Neuronal stem cell (in vitro differentiated cells): ENCODE measurements around the gene RPGRIP1L.

Source experiments
- DNase-seq: peaks from one replicate; pipeline ENCODE4 v3.0.0-alpha.2; 2013; ENCODE audit warnings: low spot score
- H2AFZ ChIP-seq: one replicate; pipeline ENCODE4 v1.6.1; 2013; ENCODE audit warnings: mild to moderate bottlenecking, low read length, inconsistent platforms
- H2AK5ac ChIP-seq: 2 replicates; pipeline ENCODE4 v1.6.1; 2013; ENCODE audit warnings: low read depth, mild to moderate bottlenecking, inconsistent platforms, low read length, moderate library complexity, mixed read lengths
- H2BK120ac ChIP-seq: 2 replicates; pipeline ENCODE4 v1.6.1; 2013; ENCODE audit warnings: low read depth, mild to moderate bottlenecking, inconsistent platforms, low read length, moderate library complexity, mixed read lengths
- H2BK12ac ChIP-seq: one replicate; pipeline ENCODE4 v1.6.1; 2013; ENCODE audit warnings: low read length, inconsistent platforms
- H2BK15ac ChIP-seq: 2 replicates; pipeline ENCODE4 v1.6.1; 2013; ENCODE audit warnings: mild to moderate bottlenecking, low read length, inconsistent platforms, mixed read lengths
- H2BK5ac ChIP-seq: one replicate; pipeline ENCODE4 v1.6.1; 2013; ENCODE audit warnings: inconsistent platforms, mild to moderate bottlenecking, low read length, moderate library complexity
- H3K14ac ChIP-seq: one replicate; pipeline ENCODE4 v1.6.1; 2013; ENCODE audit warnings: low read length, inconsistent platforms
- H3K18ac ChIP-seq: 2 replicates; pipeline ENCODE4 v1.6.1; 2013; ENCODE audit warnings: low read length, inconsistent platforms
- H3K23ac ChIP-seq: 2 replicates; pipeline ENCODE4 v1.6.1; 2013; ENCODE audit warnings: low read depth, mild to moderate bottlenecking, mixed read lengths, low read length, inconsistent platforms; ENCODE audit not compliant: poor library complexity
- H3K27ac ChIP-seq: replicated peaks from 3 replicates; pipeline ENCODE4 v1.5.1; 2013; ENCODE audit warnings: low read length, inconsistent platforms
- H3K27me3 ChIP-seq, 3 experiments: 2 replicates each; pipeline ENCODE4 v1.6.1; 2013; ENCODE audit warnings: low read length in 3 of 3, mild to moderate bottlenecking in 2 of 3, inconsistent platforms in 1 of 3, low read depth in 1 of 3, mixed read lengths in 1 of 3, moderate library complexity in 1 of 3; ENCODE audit not compliant: control insufficient read depth in 3 of 3, insufficient read depth in 3 of 3
- H3K36me3 ChIP-seq, 2 donors: replicated peaks in 1 of 2; 2 replicates each; pipeline ENCODE4 v1.6.1; 2013; ENCODE audit warnings: low read length in 2 of 2; ENCODE audit not compliant: control insufficient read depth in 2 of 2, insufficient read depth in 2 of 2
- H3K4ac ChIP-seq: 2 replicates; pipeline ENCODE4 v1.6.1; 2013; ENCODE audit warnings: inconsistent platforms, mild to moderate bottlenecking, low read length, moderate library complexity
- H3K4me1 ChIP-seq, 2 donors: 1 replicate in 1 of 2; 2 replicates in 1 of 2; pipeline ENCODE4 v1.6.1; 2013; ENCODE audit warnings: low read length in 2 of 2, low read depth in 1 of 2; ENCODE audit not compliant: control insufficient read depth in 2 of 2, insufficient read depth in 1 of 2
- H3K4me2 ChIP-seq: one replicate; pipeline ENCODE4 v1.6.1; 2013; ENCODE audit warnings: mild to moderate bottlenecking, low read length, inconsistent platforms; ENCODE audit not compliant: insufficient read depth, poor library complexity, severe bottlenecking
- H3K4me3 ChIP-seq, 2 donors: 2 replicates each; pipeline ENCODE4 v1.5.1; 2013; ENCODE audit warnings: low read length in 2 of 2, mild to moderate bottlenecking in 2 of 2, inconsistent platforms in 1 of 2, moderate library complexity in 1 of 2
- H3K79me1 ChIP-seq: one replicate; pipeline ENCODE4 v1.6.1; 2013; ENCODE audit warnings: low read depth, mild to moderate bottlenecking, inconsistent platforms, low read length, moderate library complexity
- H3K9ac ChIP-seq: one replicate; pipeline ENCODE4 v1.6.1; 2013; ENCODE audit warnings: mild to moderate bottlenecking, low read depth, low read length, inconsistent platforms; ENCODE audit not compliant: poor library complexity
- H3K9me3 ChIP-seq, 2 donors: replicated peaks in 1 of 2; 2 replicates each; pipeline versions ENCODE3 to v1.6.1; 2013; ENCODE audit warnings: low read length in 2 of 2, mild to moderate bottlenecking in 2 of 2, inconsistent platforms in 1 of 2, low read depth in 1 of 2, mixed read lengths in 1 of 2, moderate library complexity in 1 of 2; ENCODE audit not compliant: control insufficient read depth in 2 of 2, insufficient read depth in 1 of 2
- H4K8ac ChIP-seq: one replicate; pipeline ENCODE4 v1.6.1; 2013; ENCODE audit warnings: low read depth, mild to moderate bottlenecking, inconsistent platforms, low read length, moderate library complexity
- H4K91ac ChIP-seq: one replicate; pipeline ENCODE4 v1.6.1; 2013; ENCODE audit warnings: low read length, low read depth, mild to moderate bottlenecking, inconsistent platforms; ENCODE audit not compliant: poor library complexity
- WGBS, 2 donors: extraction: QIAGEN DNeasy Blood & Tissue Kit; methylation state at CpG; one replicate each; pipeline ENCODE4 v1.1.7; 2013; ENCODE audit warnings: missing lambda C conversion rate in 2 of 2, mixed read lengths in 1 of 2; ENCODE audit not compliant: insufficient read length in 2 of 2, insufficient replicate concordance in 1 of 2; ENCODE audit errors: extremely low coverage in 2 of 2; 5-methylcytosine and 5-hydroxymethylcytosine counted together

Gene RPGRIP1L

DNA sequence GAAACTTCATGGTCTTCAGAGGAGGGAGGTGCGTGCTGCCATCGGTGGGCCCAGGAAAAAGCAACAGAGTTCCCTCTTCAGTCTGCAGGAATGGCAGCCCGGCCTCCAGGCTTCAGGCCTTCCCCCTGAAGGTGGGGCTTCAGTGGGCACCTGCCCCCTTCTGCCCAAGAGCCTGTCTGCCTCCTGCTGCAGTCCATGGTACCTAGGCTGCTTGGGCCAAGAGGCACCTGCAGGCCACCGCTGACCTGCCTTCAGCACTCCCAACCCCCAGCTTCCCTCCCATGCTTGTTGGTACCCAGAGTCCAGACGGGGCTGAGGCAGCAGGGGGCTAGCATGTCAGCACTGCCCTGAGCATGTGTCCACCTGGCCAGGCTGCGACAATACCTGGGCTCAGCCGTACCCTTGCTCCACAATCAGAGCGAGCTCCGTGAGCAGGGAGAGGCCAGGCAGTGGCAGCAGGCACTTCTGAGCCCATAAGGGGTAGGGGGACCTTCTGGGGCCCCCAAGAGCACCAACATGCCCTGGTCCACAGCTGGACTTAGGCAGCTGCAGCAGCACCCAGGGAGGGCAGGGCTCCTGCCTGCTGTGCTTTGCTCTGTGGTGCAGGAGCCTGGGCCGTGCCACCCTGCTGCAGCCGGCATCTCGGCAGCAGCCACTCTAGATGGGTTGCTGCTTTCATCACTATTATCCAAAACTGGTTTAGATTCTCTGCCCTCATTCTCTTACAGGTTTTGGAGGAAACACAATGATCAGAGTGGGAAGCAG, 123.4 kb downstream of the RPGRIP1L start:
- H3K18ac ChIP-seq = peak overlapping the region; percentile 74
- H2BK120ac ChIP-seq = no peak overlapping the region
- no peak overlapping the region for H3K14ac ChIP-seq
- H3K23ac ChIP-seq = peak overlapping the region; percentile 71
- H4K91ac ChIP-seq = no peak overlapping the region
- H3K4me1 ChIP-seq = no peaks in the 10 kb centered on the region
- no peak for DNase-seq
- peak overlapping the region; percentile 22 for H2AK5ac ChIP-seq
- H2BK5ac ChIP-seq = no peak overlapping the region
- no peak overlapping the region for H2BK12ac ChIP-seq
- no CpG with 5 or more reads among the region's 12 CpGs for WGBS, 2 donors
- H3K9me3 ChIP-seq = no peaks in the 10 kb centered on the region
- H3K9ac ChIP-seq = no peak overlapping the region
- H2BK15ac ChIP-seq = no peak overlapping the region
- no peak overlapping the region for H3K4ac ChIP-seq
- no peaks in the 10 kb centered on the region for H3K79me1 ChIP-seq
- H3K4me2 ChIP-seq = no peak overlapping the region
- H2AFZ ChIP-seq = no peak overlapping the region
- H3K4me3 ChIP-seq = no peak overlapping the region
- no peaks in the 10 kb centered on the region for H3K36me3 ChIP-seq
- H3K27me3 ChIP-seq = no peaks in the 10 kb centered on the region
- H4K8ac ChIP-seq = peak overlapping the region; percentile 24
- H3K27ac ChIP-seq = no peak overlapping the region

DNA sequence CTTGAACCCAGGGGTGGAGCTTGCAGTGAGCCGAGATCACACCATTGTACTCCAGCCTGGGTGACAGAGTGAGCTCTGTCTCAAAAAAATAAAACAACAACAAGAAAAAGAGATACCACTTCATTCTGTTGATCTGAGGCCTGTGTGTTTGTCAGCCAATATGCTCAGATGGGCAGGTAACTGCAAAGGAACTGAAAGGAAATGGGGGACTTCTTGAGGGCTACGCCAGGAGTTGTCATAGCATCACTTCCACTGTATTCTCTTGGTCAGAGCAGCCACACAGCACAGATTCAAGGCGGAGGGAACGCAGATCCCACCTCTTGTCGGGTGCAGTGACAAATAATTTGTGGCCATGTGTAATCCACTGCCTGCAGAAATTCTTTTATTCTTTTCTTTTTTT, 126.8 kb downstream of the RPGRIP1L start:
- H2AK5ac ChIP-seq = no peak overlapping the region
- H3K4ac ChIP-seq = no peak overlapping the region
- no peak overlapping the region for H4K91ac ChIP-seq
- H2BK12ac ChIP-seq = no peak overlapping the region
- H3K4me3 ChIP-seq = no peak overlapping the region
- no peak overlapping the region for H2BK15ac ChIP-seq
- H3K36me3 ChIP-seq = no peaks in the 10 kb centered on the region
- no peak overlapping the region for H3K23ac ChIP-seq
- no CpG with 5 or more reads among the region's 5 CpGs for WGBS, 2 donors
- no peak overlapping the region for H2BK120ac ChIP-seq
- no peak overlapping the region for H2AFZ ChIP-seq
- no peak overlapping the region for H3K14ac ChIP-seq
- peaks cover 0 to 2% of the 10 kb centered on the region in 2 donors for H3K9me3 ChIP-seq
- H4K8ac ChIP-seq = no peak overlapping the region
- H3K9ac ChIP-seq = no peak overlapping the region
- no peak overlapping the region for H3K4me2 ChIP-seq
- H3K27me3 ChIP-seq = no peaks in the 10 kb centered on the region
- H3K4me1 ChIP-seq = no peaks in the 10 kb centered on the region
- H3K79me1 ChIP-seq = no peaks in the 10 kb centered on the region
- no peak for DNase-seq
- H2BK5ac ChIP-seq = no peak overlapping the region
- no peak overlapping the region for H3K18ac ChIP-seq
- H3K27ac ChIP-seq = no peak overlapping the region

GRCh38 chr16:53576210-53576609, 127.4 kb downstream of the RPGRIP1L start:
- no peaks in the 10 kb centered on the region for H3K27me3 ChIP-seq
- H2AK5ac ChIP-seq = no peak overlapping the region
- no peak overlapping the region for H3K18ac ChIP-seq
- WGBS, 2 donors = no CpG with 5 or more reads among the region's 4 CpGs
- no peak overlapping the region for H3K4ac ChIP-seq
- H3K9ac ChIP-seq = no peak overlapping the region
- H3K14ac ChIP-seq = no peak overlapping the region
- H3K4me2 ChIP-seq = no peak overlapping the region
- H3K4me1 ChIP-seq = no peaks in the 10 kb centered on the region
- H3K36me3 ChIP-seq = no peaks in the 10 kb centered on the region
- H4K91ac ChIP-seq = no peak overlapping the region
- H2AFZ ChIP-seq = no peak overlapping the region
- H2BK12ac ChIP-seq = no peak overlapping the region
- no peak for DNase-seq
- H2BK5ac ChIP-seq = no peak overlapping the region
- H3K4me3 ChIP-seq = no peak overlapping the region
- no peak overlapping the region for H2BK120ac ChIP-seq
- no peak overlapping the region for H3K23ac ChIP-seq
- no peak overlapping the region for H3K27ac ChIP-seq
- no peak overlapping the region for H2BK15ac ChIP-seq
- no peaks in the 10 kb centered on the region for H3K79me1 ChIP-seq
- H3K9me3 ChIP-seq = peaks cover 0 to 5% of the 10 kb centered on the region in 2 donors
- no peak overlapping the region for H4K8ac ChIP-seq

DNA sequence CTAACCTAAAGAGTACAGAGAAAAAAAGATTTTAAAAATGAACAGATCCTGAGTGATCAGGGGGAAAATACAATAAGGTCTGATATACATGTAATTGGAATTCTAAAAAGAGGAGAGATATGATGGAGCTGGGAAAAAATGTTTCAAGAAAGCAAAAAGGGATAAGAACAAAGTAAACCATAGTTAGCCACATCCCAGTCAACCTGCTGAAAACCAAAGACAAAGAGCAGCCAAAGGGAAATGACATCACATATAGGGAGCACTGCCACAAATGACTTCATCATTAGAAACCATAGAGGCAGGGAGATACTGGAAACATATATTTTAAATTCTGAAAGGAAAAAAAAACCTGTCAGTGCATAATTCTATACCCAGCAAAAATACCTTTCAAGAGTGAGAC, 131.9 kb downstream of the RPGRIP1L start:
- Histone ChIP-seq H2BK5ac (no peak overlapping the region), H2BK12ac (no peak overlapping the region), H3K27ac (no peak overlapping the region), H3K4me2 (no peak overlapping the region), H3K18ac (no peak overlapping the region), H2BK15ac (no peak overlapping the region), H3K23ac (no peak overlapping the region), H2AK5ac (no peak overlapping the region), H3K14ac (no peak overlapping the region), H3K9ac (no peak overlapping the region), H3K27me3 (no peaks in the 10 kb centered on the region), H3K79me1 (no peaks in the 10 kb centered on the region), H2AFZ (no peak overlapping the region), H3K9me3 (peaks cover 0 to 8% of the 10 kb centered on the region in 2 donors), H3K36me3 (no peaks in the 10 kb centered on the region), H4K8ac (no peak overlapping the region), H3K4me3 (no peak overlapping the region), H3K4me1 (no peaks in the 10 kb centered on the region), H3K4ac (no peak overlapping the region), H4K91ac (no peak overlapping the region), H2BK120ac (no peak overlapping the region)
- DNase-seq = no peak
